GM20431 (cell line): Measurements from ENCODE around the gene AARS2.

Experiments used
- in situ Hi-C: fragments of 300-500 bp; cut with MseI, MboI; formaldehyde crosslinking; loops from one replicate; pipeline ENCODE4 v1.15.0; 2020; ENCODE audit warnings: low sequenced_read_pairs; ENCODE audit not compliant: unreplicated experiment

AARS2 gene

DNA sequence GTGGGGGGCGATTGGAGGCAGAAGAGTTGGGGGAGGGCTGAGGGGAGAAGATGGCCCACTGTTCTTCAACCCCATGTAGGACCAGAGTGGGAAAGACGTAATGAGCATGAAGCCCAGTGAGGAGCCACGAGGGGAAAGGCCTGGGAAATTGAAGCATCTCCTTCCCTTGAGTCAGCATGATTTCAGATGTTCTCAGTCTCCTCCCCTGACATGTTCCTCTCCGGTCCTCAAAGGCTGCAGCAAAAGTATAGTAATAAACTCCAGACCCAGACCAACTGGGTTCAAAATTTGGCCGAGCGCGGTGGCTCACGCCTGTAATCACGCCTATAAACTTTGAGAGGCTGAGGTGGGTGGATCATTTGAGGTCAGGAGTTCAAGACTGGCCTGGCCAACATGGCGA, 45.9 kb downstream of the AARS2 start:
- in situ Hi-C loops: no loop called here

DNA sequence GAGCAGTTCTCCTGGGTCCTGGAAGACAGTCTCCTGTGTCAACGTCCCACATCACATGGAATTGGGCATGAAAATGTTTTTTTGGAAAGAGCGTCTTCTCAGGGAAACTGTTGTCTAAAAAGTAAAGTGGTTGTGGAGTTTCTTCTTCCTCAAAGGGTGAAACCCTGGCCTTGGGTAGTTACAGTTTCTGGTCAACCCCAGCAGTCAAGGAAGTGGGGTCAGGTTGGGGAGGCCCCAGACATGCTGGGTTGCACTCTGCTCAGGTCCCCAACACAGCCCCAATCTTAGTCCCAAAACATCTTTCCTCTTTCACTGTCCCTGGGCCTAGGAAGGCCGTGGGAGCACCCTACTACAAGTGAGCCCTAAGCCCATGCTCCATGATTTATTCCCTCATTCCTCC, 46.8 kb downstream of the AARS2 start:
- in situ Hi-C loops: no loop called here

DNA sequence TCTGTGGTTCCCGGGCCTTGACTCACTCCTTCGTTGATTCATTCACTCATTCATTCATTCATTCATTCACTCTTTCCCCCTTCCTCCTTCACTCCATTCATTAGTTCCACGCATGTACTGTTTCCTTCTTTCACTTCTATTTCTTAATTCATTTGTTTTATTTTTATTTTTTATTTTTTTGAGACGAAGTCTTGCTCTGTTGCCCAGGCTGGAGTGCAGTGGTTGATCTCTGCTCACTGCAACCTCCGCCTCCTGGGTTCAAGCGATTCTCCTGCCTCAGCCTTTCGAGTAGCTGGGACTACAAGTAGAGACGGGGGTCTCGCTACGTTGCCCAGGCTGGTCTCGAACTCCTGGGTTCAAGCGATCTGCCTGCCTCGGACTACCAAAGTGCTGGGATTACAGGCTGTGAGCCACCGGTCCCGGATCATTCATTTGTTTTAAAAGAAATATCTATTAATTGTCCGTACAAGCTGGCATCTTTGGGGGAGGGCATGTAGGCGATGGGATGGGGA, 47.4 kb downstream of the AARS2 start:
- in situ Hi-C loops: no loop called here

DNA sequence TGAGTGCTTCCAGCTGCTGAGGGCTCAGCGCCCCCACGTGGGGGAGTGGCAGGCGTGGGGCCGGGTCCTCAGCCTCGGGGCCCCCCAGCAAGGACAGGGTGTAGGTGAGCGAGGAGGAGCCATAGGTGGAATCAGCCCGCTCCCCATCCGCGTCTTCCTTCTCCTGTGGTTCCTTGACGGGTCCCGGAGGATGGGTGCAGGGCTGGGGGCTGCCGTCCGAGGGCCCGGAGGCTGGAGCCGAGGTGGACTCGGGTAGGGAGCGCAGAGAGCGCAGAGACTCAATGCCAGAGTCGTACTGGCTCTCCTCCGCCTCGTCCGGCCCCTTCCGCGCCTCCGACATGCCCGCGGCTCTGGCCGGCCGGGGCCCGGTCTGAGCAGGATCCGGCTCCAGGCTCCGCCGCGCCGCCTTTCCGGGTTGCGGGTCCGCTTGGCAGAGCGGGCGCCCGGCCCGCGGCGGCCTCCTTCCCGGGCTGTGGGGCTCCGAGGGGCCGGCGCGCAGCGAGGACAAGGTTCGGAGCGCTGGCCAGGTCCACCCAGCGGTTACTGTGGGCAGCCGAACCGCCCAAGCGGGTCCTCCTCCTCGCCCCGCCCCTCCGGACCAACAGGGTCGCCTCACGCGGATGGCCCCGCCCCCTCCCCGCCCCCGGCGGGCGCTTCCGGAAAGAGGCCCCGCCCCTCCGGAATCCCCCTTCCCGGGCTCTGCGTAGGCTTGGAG, 48.0 kb downstream of the AARS2 start, which contains the start of gene NFKBIE:
Gene NFKBIE, minus strand, starts transcription at position 545 of the 715 bp plus-strand sequence. Its CDS starts 205 bp downstream, at position 340.
- in situ Hi-C loops: no loop called here

DNA sequence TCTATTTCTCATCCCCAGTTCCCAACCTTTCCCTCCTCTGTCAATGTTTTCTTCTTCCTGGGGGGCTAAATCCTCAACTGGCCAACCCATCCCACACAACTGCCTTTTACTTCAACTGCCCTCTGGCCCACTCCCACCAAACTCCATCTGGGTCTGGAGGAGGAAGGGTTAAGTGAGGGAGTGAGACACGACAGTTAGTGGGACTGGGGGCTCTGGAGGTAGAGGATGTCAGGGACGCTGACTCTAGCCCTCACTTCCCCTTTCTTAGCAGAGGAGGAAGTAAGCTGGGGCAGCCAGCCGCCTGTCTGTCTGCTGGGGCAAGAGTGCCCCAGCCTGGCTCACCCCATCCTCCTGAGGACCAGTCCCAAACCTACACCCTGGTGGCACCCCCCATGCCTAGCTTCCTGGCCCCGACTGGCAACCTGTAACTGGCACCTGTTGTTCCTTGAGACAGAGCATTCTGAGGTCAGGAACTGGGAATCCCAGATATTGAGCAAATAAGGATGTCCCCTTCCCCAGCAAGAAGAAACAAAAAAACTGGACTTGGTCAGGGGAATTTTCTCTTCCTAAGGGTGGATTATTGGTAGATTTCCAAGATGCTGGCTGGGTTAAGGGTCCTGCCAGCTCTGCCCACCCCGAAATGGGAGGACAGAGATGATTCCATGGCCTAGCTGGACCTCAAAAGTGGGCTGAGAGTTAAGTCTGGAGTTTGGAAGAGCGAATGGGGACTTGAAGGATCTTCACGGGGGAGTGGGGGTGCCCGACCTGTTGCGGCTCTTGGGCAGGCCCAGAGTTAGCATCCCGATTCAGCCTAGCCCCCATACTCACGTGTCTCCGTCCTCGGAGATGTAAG, 48.8 kb downstream of the AARS2 start:
- in situ Hi-C loops: no loop called here

DNA sequence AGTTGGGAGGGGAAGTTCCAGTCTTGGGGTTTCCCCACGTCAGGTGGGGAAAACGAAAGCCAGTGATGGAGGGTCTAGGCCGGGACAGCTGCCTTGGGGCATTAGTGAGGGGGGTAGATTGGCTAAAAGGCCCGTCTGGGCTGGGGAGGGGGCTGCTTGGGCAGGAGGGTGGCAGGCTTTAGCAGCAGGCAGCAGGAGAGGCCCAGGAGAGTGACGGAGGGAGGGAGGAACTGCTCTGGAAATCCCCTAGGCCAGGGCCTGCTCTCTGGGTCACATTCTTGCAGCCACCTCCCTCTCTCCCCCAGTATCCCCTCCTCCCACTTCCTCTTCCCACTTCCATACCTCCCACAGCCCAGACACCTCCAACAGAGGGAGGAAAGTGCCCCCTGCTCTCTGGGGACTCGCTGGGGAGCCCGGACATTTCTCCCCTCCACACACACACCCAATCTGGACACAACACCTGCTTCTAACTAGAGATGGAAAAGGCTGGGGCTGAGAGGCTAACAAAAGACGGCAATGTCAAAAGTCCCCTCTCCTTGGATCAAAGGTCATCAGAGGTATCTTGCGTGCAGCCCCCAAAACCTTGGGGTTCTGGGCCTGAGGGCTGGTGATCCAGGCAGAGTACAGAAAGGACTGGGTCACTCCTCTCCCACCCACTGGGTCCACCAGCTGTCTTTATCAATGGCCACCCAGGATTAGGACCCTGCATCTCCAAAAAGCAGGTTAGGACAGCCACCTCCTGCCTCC, 49.6 kb downstream of the AARS2 start:
- in situ Hi-C loops: no loop called here

DNA sequence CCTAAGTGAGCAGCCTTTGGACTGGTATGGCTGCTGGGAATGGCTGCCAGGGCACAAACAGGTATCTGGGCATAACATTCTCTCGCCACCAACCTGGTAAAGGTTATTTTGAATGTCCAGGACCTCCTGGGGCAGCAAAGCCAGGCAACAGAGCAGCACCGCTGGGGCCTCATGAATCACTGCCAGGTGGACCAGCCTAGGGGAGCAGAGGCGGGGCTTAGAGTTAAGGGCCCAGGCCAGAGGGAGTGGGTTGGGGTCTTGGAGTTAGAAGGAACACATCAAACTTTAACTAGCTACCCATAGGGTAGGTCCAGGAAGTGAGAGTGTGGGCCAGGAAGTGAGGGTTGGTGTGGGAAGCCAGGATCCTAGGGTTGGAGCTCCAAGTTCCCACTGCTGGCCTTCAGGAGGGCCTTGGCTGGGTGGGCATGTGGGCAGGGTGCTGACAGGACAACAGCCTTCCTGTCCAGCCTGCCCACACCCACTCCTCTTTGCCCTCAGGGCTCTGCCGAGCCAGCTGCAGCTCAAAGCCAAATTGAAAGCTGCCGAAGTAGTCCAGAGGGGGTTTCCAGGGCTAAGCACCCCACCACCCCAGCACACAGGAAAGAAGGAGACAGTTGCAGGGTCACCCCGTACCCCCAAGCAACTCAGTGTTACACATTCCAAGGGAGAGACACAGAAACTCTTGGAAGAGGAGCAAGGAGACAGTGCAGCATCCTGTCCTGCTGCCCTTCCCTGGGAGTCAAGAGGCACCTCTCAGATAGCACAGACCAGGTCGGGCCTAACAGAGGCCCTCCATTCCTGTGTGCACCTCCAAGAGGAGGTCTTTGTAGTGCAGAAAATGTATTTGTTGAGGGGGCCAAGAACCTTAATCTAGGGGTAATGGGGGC, 50.4 kb downstream of the AARS2 start:
- in situ Hi-C loops: no loop called here

DNA sequence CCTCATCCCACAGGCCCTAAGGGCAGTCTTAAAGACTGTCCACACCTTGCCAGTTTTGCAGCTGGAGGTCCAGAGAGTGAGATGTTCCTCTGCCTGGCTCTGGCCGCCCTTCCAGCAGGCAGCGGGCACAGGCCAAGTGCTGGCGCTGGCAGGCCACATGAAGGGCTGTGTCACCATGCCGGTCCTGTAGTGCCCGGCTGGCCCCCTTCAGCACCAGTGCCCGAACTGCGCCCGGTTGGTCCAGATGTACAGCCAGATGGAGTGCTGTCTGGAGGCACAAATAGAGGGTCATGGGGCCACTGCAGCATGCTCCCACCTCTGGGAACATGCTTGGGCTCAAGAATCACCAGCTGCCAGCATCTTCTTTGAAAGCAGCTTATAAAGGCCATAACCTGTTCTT, 51.6 kb downstream of the AARS2 start:
- in situ Hi-C loops: no loop called here

DNA sequence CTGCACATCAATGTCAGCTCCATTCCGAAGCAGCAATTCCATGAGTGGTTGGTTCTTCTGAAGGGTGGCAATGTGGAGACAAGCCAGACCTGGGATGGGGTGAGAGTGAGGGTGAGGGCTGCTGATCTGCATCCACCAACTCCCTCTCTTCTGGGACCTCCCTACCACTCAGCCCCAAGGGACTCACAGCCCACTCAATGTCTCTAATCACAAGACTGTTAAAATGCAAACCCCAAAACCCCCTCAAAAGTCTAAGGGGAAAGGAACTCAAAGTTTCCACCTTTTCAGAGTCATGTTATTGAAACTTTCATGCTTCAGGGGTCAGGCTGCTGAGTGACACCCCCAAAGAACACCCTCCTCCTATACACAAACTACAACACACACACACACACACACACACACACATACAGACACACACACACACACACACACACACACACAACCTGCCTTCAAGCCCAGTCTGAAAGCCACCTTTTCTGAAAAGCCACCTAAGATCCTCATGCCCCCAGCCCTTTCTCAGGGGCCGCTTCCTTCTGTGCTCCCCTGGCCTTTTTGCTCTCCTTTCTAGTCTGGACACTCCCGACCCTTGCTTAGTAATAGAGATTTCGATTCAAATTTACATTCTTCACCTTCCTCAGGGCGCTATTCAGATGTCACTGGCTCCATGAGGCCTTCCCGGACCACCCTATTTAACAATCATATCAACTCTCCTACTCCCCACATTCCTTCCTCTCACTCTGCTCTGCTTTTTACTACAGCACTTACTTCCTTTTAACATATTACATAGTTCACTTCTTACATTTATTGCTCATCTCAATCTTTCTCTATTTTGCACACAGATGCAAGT, 52.5 kb downstream of the AARS2 start:
- in situ Hi-C loops: no loop called here

DNA sequence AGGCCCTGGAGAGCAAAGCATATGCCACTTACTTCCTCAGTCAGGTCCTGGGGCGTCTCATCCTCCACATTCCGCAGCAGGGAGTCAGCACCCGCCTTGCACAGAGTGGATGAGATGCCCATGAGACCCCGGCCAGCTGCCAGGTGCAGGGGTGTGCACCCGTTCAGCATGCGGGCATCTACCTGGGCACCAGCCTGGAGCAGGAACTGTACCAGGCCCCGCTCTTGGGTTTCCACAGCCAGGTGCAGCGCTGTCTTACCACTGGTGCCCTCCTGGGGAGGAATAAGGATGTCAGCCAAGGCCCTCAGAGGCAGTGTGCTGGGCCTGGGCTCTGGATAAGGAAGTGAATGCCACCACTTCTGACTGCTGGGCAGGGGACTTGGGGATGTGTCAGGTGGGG, 53.1 kb downstream of the AARS2 start:
- in situ Hi-C loops: no loop called here

DNA sequence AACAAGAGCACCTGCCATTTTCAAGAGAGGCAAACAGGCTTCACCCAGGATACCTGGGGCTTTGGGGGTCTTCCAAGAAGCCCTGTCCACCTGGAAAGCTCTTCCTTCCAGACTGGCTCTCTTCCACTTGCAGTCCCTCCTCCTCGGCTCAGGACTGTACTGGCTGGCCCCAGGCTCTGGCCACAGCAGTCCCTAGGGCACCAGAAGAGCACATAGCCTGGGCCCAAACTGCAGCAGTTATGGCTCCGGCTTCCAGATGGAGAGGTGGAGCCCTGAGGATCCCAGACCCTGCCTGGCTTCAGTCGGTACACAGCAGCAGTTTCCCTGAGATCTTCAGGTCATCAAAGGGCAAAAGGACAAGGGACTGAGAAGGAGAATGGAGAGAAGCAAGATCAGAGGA, 54.2 kb downstream of the AARS2 start:
- in situ Hi-C loops: no loop called here

DNA sequence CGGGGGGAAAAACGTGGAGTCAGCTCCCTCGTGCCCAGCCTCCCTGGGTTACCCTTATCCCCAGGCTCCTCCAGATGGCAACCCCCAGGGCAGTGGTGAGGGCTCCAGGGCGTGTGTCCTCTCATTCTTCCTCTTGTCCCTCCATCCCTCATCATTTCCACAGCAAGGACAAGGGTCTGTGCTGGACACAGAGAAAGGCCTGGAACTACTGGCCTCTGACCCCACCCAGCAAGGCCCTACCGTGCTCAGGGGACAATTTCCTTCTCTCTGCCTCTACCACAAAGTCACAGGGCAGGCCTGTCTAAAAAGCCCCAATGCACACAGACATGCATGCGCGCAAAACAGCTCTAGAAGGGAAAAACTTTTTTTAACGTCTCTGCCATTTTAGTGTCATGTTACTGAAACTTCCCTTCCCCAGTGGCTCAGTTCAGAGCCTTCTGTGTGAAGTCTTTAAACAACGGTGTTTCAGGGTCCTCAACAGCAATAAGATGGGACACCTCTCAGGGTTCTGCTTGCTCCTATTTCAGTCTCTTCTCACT, 54.8 kb downstream of the AARS2 start:
- in situ Hi-C loops: no loop called here

DNA sequence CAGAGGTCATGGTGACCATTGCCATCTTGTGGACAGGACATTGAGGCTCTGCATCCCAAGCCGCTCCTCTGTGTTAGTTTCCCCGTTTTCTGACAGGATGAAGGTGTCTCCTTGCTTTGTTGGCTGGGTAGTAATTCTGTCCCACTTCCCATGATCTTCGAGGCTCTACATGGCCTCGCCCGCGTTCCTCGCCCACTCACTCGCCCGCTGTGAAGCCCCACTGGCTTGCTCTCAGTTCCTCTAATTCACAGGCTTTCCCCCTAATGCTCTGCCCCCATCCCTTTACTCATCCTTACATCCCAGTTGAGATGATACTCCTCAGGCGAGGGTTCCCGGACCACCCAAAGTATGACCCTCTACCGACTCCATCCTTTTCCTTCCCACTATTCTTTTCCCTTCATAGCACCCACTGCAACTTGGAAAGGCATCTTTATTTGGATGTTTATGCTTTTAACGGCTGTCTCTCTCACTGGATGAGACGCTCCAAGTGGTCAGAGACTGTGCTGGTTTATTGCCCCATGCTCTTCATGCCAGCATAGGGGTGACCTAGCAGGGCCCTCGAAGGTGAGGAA, 55.3 kb downstream of the AARS2 start:
- in situ Hi-C loops: no loop called here

DNA sequence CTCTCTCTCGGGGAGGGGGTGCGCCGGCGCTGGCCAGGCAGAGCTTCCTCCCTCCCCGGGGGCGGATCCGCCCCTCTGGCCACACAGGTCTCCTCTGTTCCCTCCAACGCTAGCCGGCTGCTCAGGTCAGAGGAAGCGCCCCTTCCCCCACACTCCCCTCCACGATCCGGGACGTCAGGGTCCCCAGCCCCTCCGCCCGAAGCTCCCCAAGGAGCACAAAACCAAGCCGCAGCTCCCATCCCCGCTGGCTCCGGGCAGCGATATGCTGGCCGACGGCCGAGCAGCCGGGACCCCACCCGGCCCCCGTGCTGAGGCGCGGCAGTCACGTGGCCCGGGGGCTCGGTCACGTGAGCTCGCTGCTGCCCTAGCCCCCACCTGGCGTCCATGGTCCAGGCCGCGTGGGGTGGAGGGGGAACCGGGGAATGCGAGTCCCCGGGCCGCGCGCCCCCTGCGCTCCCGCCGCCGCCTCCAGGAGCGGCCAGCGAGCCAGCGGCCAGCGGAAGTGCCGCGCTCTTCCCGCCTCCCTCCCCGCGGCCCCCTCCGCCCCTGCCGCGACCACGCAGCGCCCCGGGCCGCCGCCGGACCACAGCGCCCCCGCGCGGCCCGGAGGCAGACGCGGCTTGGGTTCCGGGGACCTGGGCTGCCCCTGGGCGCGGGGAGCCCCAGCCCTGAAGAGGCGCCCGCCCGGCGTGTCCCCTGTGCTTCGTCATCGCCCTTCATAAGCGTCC, 56.0 kb downstream of the AARS2 start, which contains the start of gene SLC35B2:
Gene SLC35B2, minus strand, starts transcription at position 504 of the 728 bp plus-strand sequence. Its CDS starts 118 bp downstream, at position 386.
- in situ Hi-C loops: no loop called here

DNA sequence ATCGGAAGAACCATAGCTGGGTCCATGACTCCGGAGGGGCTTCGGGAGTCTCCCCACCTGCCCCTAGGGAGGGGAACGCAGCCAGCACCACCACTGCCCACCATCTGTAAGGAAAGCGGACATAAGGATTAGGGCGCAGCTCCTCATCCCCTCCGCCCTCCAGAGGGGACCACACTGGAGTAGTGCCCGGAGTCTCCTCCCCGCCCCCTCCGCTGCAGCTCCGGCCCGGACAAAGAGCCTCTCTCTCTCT, 56.4 kb downstream of the AARS2 start:
- in situ Hi-C loops: no loop called here

DNA sequence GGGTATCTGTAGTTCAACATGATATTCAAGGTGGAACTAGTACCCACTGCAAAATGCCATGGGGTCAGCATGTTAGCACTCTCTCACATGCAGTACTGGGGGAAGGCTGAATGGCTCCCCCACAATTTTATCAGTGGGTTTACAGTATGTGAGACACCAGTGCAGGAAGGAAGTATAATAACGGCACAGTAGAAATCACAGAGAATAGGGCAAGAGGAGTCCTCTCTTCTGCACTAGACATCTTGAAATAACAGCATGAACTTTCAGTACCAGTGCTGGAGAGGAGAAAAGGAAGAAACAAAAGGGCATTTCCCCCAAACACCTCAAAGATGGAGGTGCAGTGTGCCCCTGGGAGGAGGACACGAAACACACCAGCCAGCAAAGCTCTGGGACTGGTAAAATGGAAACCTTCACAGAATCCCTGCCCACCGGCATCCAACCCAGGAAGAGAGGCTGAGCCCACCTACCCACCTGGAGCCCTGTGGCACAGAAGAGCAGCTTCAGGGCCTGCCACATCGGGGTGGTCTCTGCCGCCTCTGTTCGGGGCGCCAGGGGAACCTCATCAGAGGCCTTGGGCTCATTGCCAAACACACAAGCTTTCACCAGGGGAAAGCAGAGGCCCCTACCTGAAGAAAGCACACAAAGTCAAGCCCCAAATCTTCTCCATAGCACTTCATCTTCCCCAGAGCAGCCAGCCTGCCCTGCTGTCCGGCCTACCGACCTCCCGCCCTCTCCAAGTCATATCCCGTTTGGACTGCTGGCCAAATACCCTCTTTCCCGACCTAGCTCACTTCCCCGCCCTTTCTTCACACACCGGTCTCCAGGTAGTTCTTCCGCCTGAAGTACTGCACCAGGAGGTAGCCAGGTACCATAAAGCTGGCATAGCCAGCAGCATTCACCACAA, 57.0 kb downstream of the AARS2 start:
- in situ Hi-C loops: no loop called here
